Mammary epithelial cell (primary cell): ENCODE results near the gene BID.

Experiments used
- EZH2 ChIP-seq: IDR thresholded peaks from 2 replicates; pipeline ENCODE4 v1.6.1; 2012; ENCODE audit warnings: low read length, inconsistent platforms, borderline replicate concordance
- TF ChIP-seq, protein P1 (sequence below), 2 donors: IDR thresholded peaks in 1 of 2; conservative IDR thresholded peaks in 1 of 2; 2 replicates each; pipeline ENCODE4 v1.5.1; 2011 to 2012; ENCODE audit warnings: inconsistent platforms in 2 of 2, low read length in 2 of 2, mild to moderate bottlenecking in 2 of 2, control low read depth in 1 of 2, low read depth in 1 of 2; ENCODE audit not compliant: insufficient read depth in 1 of 2; ENCODE audit errors: extremely low read depth in 1 of 2

DNA sequence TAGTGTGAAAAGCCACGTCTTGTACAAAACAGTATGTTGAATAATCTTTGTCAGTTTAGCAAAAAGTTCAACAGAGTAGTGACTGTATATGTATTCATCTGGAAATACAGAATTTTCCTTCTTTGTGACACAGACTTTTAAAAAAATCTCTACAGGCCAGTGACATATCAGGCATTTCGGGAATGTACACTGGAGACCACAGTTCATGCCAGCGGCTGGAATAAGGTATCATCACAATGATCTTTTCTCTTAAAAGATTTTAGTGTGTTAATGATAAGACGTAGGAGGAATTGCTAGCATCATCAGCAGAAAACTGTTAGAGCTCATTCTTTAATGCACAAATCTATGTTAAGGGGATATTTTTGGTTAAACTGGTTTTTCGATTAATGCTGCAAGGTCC is 78.3 kb downstream of the BID start:
- TF ChIP-seq, protein P1, sequence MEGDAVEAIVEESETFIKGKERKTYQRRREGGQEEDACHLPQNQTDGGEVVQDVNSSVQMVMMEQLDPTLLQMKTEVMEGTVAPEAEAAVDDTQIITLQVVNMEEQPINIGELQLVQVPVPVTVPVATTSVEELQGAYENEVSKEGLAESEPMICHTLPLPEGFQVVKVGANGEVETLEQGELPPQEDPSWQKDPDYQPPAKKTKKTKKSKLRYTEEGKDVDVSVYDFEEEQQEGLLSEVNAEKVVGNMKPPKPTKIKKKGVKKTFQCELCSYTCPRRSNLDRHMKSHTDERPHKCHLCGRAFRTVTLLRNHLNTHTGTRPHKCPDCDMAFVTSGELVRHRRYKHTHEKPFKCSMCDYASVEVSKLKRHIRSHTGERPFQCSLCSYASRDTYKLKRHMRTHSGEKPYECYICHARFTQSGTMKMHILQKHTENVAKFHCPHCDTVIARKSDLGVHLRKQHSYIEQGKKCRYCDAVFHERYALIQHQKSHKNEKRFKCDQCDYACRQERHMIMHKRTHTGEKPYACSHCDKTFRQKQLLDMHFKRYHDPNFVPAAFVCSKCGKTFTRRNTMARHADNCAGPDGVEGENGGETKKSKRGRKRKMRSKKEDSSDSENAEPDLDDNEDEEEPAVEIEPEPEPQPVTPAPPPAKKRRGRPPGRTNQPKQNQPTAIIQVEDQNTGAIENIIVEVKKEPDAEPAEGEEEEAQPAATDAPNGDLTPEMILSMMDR (conservative IDR thresholded peaks at IDR 0.05 in 1 of 2, IDR thresholded peaks at IDR 0.05 in 1 of 2; ENCODE audit: extremely low read depth in 1 of 2, insufficient read depth in 1 of 2, low read depth in 1 of 2, low read length in 2 of 2): no peak
- no peak for TF ChIP-seq EZH2
